Cardiac muscle cell (in vitro differentiated cells and primary cell): Measurements from ENCODE around the gene CRISPLD2. TPM values are rescaled to one million over a fixed set of nuclear protein-coding genes. Genes with fewer than 3 reads are reported as not detected.

Experiments used
- DNase-seq, 2 donors: peaks; one replicate each; pipeline versions ENCODE4 v3.0.0 to v3.0.0-alpha.2; 2010 to 2017; ENCODE audit warnings: low read depth in 1 of 2, low spot score in 1 of 2
- H3K27ac ChIP-seq: fragments of 200-600 bp; sonication (generic); 2 replicates; pipeline ENCODE4 v1.5.1; 2016
- H3K27me3 ChIP-seq: fragments of 200-600 bp; sonication (generic); 2 replicates; pipeline ENCODE4 v1.6.0; 2016; ENCODE audit warnings: control low read depth
- H3K36me3 ChIP-seq: fragments of 200-600 bp; sonication (generic); 2 replicates; pipeline ENCODE4 v1.5.1; 2016; ENCODE audit warnings: control low read depth
- H3K4me1 ChIP-seq: fragments of 200-600 bp; sonication (generic); 2 replicates; pipeline ENCODE4 v1.8.1; 2017; ENCODE audit warnings: low read depth, mild to moderate bottlenecking, mixed run types
- H3K4me3 ChIP-seq: fragments of 200-600 bp; sonication (generic); 2 replicates; pipeline ENCODE4 v1.5.1; 2016; ENCODE audit warnings: mild to moderate bottlenecking
- H3K9me3 ChIP-seq: fragments of 200-600 bp; sonication (generic); 2 replicates; pipeline ENCODE4 v1.5.1; 2017; ENCODE audit warnings: low read depth, mild to moderate bottlenecking, control low read depth
- polyA plus RNA-seq: library from polyadenylated mRNA; unstranded; fragments of >200 nt; fragmentation: Nextera tagmentation; extraction: Ambion mirVana; gene quantifications from 2 replicates; pipeline ENCODE4 v1.2.1, GENCODE V29; 2016
- total RNA-seq: library from RNA; depleted of rRNA; stranded (reverse); fragments of >200 nt; gene quantifications from 2 replicates; pipeline ENCODE4 v1.2.3, GENCODE V29; 2016
- TF ChIP-seq, protein P1 (sequence below): IDR thresholded peaks from 2 replicates; pipeline ENCODE4 v1.5.1; 2012; ENCODE audit warnings: low read depth, mild to moderate bottlenecking, low read length

Gene CRISPLD2
- total and polyA plus RNA-seq, 2 experiments from 2014 or later: 0.91 to 1.7 TPM

DNA sequence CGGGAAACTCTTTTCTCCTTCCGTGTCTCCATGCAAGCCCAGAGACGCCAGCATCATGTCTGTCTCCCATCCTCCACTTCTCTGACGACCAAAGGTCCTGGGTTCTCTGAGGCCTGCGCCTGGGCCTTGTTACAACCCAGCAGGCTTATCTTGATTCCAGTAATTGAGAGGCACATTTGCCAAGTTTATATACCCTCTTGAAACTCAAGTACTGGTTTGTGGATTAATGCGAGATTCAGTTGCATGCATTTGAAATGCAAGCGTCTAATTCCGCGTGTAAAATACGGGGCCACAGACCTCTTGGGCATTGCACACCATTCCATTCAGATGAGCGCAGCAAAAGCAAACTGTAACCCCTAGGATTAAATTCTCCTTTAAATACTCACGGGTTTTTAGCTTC, 28.7 kb upstream of the CRISPLD2 start:
- no peak for DNase-seq
- TF ChIP-seq, protein P1, sequence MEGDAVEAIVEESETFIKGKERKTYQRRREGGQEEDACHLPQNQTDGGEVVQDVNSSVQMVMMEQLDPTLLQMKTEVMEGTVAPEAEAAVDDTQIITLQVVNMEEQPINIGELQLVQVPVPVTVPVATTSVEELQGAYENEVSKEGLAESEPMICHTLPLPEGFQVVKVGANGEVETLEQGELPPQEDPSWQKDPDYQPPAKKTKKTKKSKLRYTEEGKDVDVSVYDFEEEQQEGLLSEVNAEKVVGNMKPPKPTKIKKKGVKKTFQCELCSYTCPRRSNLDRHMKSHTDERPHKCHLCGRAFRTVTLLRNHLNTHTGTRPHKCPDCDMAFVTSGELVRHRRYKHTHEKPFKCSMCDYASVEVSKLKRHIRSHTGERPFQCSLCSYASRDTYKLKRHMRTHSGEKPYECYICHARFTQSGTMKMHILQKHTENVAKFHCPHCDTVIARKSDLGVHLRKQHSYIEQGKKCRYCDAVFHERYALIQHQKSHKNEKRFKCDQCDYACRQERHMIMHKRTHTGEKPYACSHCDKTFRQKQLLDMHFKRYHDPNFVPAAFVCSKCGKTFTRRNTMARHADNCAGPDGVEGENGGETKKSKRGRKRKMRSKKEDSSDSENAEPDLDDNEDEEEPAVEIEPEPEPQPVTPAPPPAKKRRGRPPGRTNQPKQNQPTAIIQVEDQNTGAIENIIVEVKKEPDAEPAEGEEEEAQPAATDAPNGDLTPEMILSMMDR: no peak
- Histone ChIP-seq H3K9me3 (no peaks in the 10 kb centered on the region), H3K36me3 (no peaks in the 10 kb centered on the region), H3K4me1 (no peaks in the 10 kb centered on the region), H3K27me3 (no peaks in the 10 kb centered on the region), H3K27ac (no peak overlapping the region), H3K4me3 (no peak overlapping the region)

DNA sequence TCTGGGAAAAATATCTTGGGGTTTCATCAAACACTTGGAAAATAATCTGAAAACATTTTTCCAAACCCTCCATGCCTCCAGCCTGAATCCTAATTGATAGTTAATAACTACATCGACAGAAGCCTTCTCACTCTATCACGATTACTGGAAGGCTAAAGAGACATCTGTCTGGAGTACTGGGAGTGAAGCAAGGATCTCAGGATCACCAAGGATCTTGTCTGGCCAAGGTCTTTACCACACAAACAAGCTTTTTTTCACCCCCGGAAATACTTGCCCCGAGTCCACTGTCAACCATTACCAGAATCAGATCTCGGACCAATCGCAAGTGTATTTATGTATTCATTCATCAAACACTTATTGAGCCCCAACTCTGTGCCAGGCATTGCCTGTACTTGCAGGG, 28.3 kb upstream of the CRISPLD2 start:
- no peaks in the 10 kb centered on the region for H3K27me3 ChIP-seq
- no peak overlapping the region for H3K4me3 ChIP-seq
- H3K36me3 ChIP-seq: no peaks in the 10 kb centered on the region
- no peak overlapping the region for H3K27ac ChIP-seq
- H3K4me1 ChIP-seq: no peaks in the 10 kb centered on the region
- DNase-seq: no peak
- H3K9me3 ChIP-seq: no peaks in the 10 kb centered on the region
- TF ChIP-seq, protein P1: no peak

DNA sequence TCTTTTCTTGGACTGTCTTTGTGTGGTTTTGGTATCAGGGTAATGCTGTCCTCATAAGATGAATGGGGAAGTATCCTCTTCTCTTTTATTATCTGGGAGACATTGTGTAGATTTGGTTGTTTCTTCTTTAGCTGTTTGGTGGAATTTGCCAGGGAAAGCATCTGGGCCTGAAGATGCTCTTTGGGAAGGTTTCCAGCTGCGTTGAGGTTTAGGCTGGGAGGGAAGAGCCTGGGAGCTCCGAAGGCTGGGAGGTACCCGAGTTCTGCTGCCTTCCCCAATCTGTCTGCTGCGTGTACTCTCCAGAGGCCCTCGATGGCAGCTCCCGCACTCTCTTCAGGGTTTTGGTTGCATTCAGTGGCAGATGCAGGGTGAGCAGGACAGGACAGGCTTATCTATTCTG, 25.6 kb upstream of the CRISPLD2 start:
- no peaks in the 10 kb centered on the region for H3K9me3 ChIP-seq
- H3K36me3 ChIP-seq: no peaks in the 10 kb centered on the region
- DNase-seq: no peak
- TF ChIP-seq, protein P1: no peak
- H3K4me3 ChIP-seq: no peak overlapping the region
- H3K27me3 ChIP-seq: no peaks in the 10 kb centered on the region
- H3K4me1 ChIP-seq: no peaks in the 10 kb centered on the region
- H3K27ac ChIP-seq: no peak overlapping the region

- DNase-seq: no peak
- Histone ChIP-seq H3K36me3 (no peaks in the 10 kb centered on the region), H3K4me1 (no peaks in the 10 kb centered on the region), H3K27ac (no peak overlapping the region), H3K27me3 (no peaks in the 10 kb centered on the region), H3K4me3 (no peak overlapping the region), H3K9me3 (no peaks in the 10 kb centered on the region)
- TF ChIP-seq, protein P1: no peak
These were observed 25.2 kb upstream of the CRISPLD2 start for GRCh38 chr16:84794626-84795025.

GRCh38 chr16:84795329-84796053, 24.3 kb upstream of the CRISPLD2 start:
- TF ChIP-seq, protein P1: no peak
- Histone ChIP-seq H3K27me3 (no peaks in the 10 kb centered on the region), H3K4me1 (no peaks in the 10 kb centered on the region), H3K27ac (no peak overlapping the region), H3K9me3 (no peaks in the 10 kb centered on the region), H3K36me3 (no peaks in the 10 kb centered on the region), H3K4me3 (no peak overlapping the region)
- peak in 1 of 2 donors; percentile 97 for DNase-seq
